HepG2 (cell line): Measurements from ENCODE around the gene MAN2A1. TPM values are rescaled to one million over a fixed set of nuclear protein-coding genes. Genes with fewer than 3 reads are reported as not detected.
A peak's percentile ranks its signal among the peaks of the same experiment; 100 is the strongest.

Experiments
- NBN ChIP-seq: fragments of 450-650 bp; conservative IDR thresholded peaks from 2 replicates; pipeline ENCODE4 v1.6.1; 2017
- NFKB2 ChIP-seq: sonication (generic); formaldehyde crosslinking; IDR thresholded peaks from 2 replicates; pipeline ENCODE4 v1.4.0; 2020; ENCODE audit warnings: missing genetic modification reagents, borderline replicate concordance
- RBFOX2 ChIP-seq: fragments of 200-400 bp; formaldehyde crosslinking; IDR thresholded peaks from 2 replicates; pipeline ENCODE4 v1.6.1; 2017; ENCODE audit warnings: low read depth, mild to moderate bottlenecking, low read length
- REXO4 ChIP-seq: sonication (generic); formaldehyde crosslinking; IDR thresholded peaks from 2 replicates; pipeline ENCODE4 v1.8.0; 2022; ENCODE audit warnings: missing genetic modification reagents, mild to moderate bottlenecking, borderline replicate concordance
- ZNF407 ChIP-seq: sonication (generic); formaldehyde crosslinking; IDR thresholded peaks from one replicate; pipeline ENCODE4 v1.5.1; 2020; ENCODE audit warnings: mild to moderate bottlenecking, missing genetic modification reagents; ENCODE audit errors: not compliant biosample characterization
- ZNF468 ChIP-seq: sonication (generic); formaldehyde crosslinking; IDR thresholded peaks from 2 replicates; pipeline ENCODE4 v1.8.0; 2022; ENCODE audit warnings: mild to moderate bottlenecking, moderate library complexity, missing genetic modification reagents
- ZNF687 ChIP-seq: sonication (generic); formaldehyde crosslinking; IDR thresholded peaks from 2 replicates; pipeline ENCODE4 v1.5.1; 2020; ENCODE audit warnings: mild to moderate bottlenecking, missing genetic modification reagents, moderate library complexity
- polyA plus RNA-seq, 8 experiments: library from polyadenylated mRNA; depleted of rRNA in 3 of 8; stranded (reverse) in 7 of 8; unstranded in 1 of 8; fragments of >200 nt; fragmentation: Illumina TruSeq in 4 of 8; extraction: Trizol in 4 of 8; gene quantifications; 2 replicates each; pipeline versions ENCODE4 v1.2.1 to v1.2.3, GENCODE V29; 2011 to 2016; ENCODE audit warnings: low read depth in 4 of 8, missing spikeins in 1 of 8, mixed read lengths in 1 of 8; ENCODE audit not compliant: insufficient read depth in 1 of 8
- total RNA-seq, 5 experiments: library from RNA; depleted of rRNA; stranded (reverse); fragments of >200 nt; fragmentation: Illumina TruSeq; extraction: Trizol; gene quantifications; 2 replicates each; pipeline ENCODE4 v1.2.3, GENCODE V29; 2016; ENCODE audit warnings: low read depth in 1 of 5
- TF ChIP-seq, protein P1 (sequence below): sonication (generic); formaldehyde crosslinking; IDR thresholded peaks from 2 replicates; pipeline ENCODE4 v1.5.0; 2020; ENCODE audit warnings: mild to moderate bottlenecking, missing genetic modification reagents
- TF ChIP-seq, protein P2 (sequence below): sonication (generic); formaldehyde crosslinking; conservative IDR thresholded peaks from 2 replicates; pipeline ENCODE4 v1.8.0; 2022; ENCODE audit warnings: mild to moderate bottlenecking, moderate library complexity, missing genetic modification reagents

Gene MAN2A1
- total and polyA plus RNA-seq, 2 of the 13 experiments (the other 11 are each of a cell fraction or from before 2014, with no cell fraction given): 56.2 to 80.5 TPM

DNA sequence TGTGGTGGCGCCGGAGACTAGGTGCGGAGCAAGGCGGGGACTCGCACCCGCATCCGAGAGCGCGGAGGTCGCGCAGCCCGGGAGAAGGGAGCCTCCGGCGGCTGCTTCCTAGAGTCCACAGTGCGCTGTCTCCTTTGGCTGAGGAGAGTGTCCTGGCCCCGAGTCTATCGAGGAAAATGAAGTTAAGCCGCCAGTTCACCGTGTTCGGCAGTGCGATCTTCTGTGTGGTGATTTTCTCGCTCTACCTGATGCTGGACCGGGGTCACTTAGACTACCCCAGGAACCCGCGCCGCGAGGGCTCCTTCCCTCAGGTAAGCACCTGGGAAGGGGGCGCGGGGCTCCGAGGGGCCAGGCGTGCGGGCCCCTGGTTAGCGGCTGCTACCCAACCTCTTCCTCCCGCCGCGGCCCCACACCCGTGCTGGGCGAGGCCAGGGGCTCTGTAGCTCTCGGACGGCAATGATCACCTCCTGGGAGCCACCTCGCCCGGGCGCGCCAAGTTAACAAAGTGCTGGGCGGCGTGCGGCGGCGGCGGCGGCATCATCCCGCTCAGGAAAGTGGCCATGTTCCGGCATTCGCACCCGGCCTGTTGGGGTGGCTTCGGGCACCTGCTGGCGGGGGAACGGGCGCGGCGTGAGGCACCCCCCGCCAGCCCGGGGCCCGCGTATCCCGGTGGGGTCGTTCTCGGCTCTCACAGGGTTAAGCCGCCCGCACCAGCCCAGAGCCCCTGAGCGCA, 681 bp downstream of the MAN2A1 start (continued):
- peak; percentile 15; the same call in 1 of the 2 replicates for TF ChIP-seq NFKB2 (CRISPR knock-in tag)
- TF ChIP-seq, protein P1, sequence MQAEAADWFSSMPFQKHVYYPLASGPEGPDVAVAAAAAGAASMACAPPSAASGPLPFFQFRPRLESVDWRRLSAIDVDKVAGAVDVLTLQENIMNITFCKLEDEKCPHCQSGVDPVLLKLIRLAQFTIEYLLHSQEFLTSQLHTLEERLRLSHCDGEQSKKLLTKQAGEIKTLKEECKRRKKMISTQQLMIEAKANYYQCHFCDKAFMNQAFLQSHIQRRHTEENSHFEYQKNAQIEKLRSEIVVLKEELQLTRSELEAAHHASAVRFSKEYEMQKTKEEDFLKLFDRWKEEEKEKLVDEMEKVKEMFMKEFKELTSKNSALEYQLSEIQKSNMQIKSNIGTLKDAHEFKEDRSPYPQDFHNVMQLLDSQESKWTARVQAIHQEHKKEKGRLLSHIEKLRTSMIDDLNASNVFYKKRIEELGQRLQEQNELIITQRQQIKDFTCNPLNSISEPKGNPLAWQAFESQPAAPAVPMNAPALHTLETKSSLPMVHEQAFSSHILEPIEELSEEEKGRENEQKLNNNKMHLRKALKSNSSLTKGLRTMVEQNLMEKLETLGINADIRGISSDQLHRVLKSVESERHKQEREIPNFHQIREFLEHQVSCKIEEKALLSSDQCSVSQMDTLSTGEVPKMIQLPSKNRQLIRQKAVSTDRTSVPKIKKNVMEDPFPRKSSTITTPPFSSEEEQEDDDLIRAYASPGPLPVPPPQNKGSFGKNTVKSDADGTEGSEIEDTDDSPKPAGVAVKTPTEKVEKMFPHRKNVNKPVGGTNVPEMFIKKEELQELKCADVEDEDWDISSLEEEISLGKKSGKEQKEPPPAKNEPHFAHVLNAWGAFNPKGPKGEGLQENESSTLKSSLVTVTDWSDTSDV: no peak
- TF ChIP-seq RBFOX2: peak; percentile 13; the same call in 1 of the 2 replicates
- TF ChIP-seq ZNF468: no peak
- TF ChIP-seq REXO4 (CRISPR knock-in tag): no peak
- TF ChIP-seq, protein P2, sequence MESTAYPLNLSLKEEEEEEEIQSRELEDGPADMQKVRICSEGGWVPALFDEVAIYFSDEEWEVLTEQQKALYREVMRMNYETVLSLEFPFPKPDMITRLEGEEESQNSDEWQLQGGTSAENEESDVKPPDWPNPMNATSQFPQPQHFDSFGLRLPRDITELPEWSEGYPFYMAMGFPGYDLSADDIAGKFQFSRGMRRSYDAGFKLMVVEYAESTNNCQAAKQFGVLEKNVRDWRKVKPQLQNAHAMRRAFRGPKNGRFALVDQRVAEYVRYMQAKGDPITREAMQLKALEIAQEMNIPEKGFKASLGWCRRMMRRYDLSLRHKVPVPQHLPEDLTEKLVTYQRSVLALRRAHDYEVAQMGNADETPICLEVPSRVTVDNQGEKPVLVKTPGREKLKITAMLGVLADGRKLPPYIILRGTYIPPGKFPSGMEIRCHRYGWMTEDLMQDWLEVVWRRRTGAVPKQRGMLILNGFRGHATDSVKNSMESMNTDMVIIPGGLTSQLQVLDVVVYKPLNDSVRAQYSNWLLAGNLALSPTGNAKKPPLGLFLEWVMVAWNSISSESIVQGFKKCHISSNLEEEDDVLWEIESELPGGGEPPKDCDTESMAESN (CRISPR knock-in tag): 0 out of 2 replicates have a peak, but pooled peaks have one; percentile 2
- TF ChIP-seq ZNF687: peak; percentile 47; the same call in 1 of the 2 replicates
- no peak for TF ChIP-seq ZNF407
- TF ChIP-seq NBN: no peak
